D341Med (cell line): ENCODE data around the gene CLCN7.

ENCODE experiments used
- DNase-seq: peaks from one replicate; pipeline ENCODE4 v3.0.0; 2012; ENCODE audit warnings: low spot score

CLCN7 gene

GRCh38 chr16:1464196-1464893 is 10.5 kb downstream of the CLCN7 start:
- no peak for DNase-seq

GRCh38 chr16:1461146-1461545 is 13.7 kb downstream of the CLCN7 start:
- no peak for DNase-seq

GRCh38 chr16:1460602-1461138 is 14.2 kb downstream of the CLCN7 start:
- no peak for DNase-seq

- no peak for DNase-seq
Observed at GRCh38 chr16:1459967-1460366, 14.9 kb downstream of the CLCN7 start.

- DNase-seq, result no peak
Observed at GRCh38 chr16:1458977-1459341, 15.9 kb downstream of the CLCN7 start.

GRCh38 chr16:1458336-1458976 is 16.4 kb downstream of the CLCN7 start:
- DNase-seq, result no peak

GRCh38 chr16:1457489-1458245 is 17.2 kb downstream of the CLCN7 start:
- no peak for DNase-seq

GRCh38 chr16:1456951-1457350 is 17.9 kb downstream of the CLCN7 start:
- no peak for DNase-seq

- no peak for DNase-seq
Observed at GRCh38 chr16:1455190-1456171, 19.3 kb downstream of the CLCN7 start.

GRCh38 chr16:1454561-1454960 is 20.3 kb downstream of the CLCN7 start:
- DNase-seq, result no peak

GRCh38 chr16:1453316-1453715 is 21.5 kb downstream of the CLCN7 start:
- no peak for DNase-seq

GRCh38 chr16:1452530-1452929 is 22.3 kb downstream of the CLCN7 start:
- DNase-seq, result no peak

- DNase-seq, result no peak
Observed at GRCh38 chr16:1451702-1452392, 23.0 kb downstream of the CLCN7 start.

- DNase-seq, result no peak
Observed at GRCh38 chr16:1450841-1451240, 24.0 kb downstream of the CLCN7 start.

- DNase-seq, result no peak
Observed at GRCh38 chr16:1450218-1450617, 24.6 kb downstream of the CLCN7 start.

GRCh38 chr16:1449201-1449788 is 25.5 kb downstream of the CLCN7 start:
- DNase-seq, result no peak

GRCh38 chr16:1448536-1449116 is 26.2 kb downstream of the CLCN7 start:
- no peak for DNase-seq

GRCh38 chr16:1447965-1448364 is 26.9 kb downstream of the CLCN7 start:
- DNase-seq, result no peak

GRCh38 chr16:1446296-1447080 is 28.3 kb downstream of the CLCN7 start:
- DNase-seq, result no peak
